GM12872 (cell line): ENCODE measurements around the gene NDST4.

Source experiments
- TF ChIP-seq, protein P1 (sequence below): IDR thresholded peaks from 3 replicates; pipeline ENCODE4 v1.5.1; 2011; ENCODE audit warnings: low read depth, mild to moderate bottlenecking, low read length, moderate library complexity; ENCODE audit not compliant: insufficient read depth

NDST4 gene

DNA sequence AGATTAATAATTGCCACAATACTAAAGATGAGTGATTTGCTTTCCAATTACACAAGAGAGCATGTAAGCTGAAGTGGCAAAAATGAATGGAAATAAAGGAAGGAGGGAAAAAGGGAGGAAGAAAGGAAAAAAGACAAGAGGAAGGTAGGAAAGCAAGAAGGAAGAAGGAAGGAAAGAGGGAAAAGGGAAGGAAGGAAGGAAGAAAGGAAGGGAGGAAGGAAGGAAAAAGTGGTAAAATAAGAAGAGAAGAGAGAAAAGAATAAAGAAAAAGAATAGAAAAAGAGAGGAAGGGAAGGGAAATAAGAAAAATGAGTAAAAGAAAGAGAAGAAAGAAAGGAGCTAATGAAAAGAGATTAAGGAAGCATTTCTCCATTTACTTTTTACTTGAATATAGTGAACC, 4.6 kb downstream of the NDST4 start:
- TF ChIP-seq, protein P1, sequence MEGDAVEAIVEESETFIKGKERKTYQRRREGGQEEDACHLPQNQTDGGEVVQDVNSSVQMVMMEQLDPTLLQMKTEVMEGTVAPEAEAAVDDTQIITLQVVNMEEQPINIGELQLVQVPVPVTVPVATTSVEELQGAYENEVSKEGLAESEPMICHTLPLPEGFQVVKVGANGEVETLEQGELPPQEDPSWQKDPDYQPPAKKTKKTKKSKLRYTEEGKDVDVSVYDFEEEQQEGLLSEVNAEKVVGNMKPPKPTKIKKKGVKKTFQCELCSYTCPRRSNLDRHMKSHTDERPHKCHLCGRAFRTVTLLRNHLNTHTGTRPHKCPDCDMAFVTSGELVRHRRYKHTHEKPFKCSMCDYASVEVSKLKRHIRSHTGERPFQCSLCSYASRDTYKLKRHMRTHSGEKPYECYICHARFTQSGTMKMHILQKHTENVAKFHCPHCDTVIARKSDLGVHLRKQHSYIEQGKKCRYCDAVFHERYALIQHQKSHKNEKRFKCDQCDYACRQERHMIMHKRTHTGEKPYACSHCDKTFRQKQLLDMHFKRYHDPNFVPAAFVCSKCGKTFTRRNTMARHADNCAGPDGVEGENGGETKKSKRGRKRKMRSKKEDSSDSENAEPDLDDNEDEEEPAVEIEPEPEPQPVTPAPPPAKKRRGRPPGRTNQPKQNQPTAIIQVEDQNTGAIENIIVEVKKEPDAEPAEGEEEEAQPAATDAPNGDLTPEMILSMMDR, result no peak

DNA sequence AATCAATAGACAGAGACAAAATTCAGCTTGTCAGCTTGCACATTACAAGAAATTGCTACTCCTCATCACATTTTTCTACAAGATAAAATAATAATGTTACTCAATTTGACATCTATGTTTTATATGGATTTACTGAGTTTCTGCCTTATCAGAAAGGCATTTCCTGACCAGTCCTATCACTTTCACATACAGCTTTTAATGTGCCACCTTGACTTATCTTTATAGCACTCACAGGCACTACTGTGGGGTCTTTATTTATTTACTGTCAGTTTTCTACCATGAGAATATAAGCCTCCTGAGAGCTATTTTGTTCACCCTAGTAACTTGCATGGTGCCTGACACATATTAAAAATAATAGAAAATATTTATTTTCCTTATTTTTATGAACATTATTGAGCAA, 6.0 kb downstream of the NDST4 start:
- TF ChIP-seq, protein P1, result no peak

DNA sequence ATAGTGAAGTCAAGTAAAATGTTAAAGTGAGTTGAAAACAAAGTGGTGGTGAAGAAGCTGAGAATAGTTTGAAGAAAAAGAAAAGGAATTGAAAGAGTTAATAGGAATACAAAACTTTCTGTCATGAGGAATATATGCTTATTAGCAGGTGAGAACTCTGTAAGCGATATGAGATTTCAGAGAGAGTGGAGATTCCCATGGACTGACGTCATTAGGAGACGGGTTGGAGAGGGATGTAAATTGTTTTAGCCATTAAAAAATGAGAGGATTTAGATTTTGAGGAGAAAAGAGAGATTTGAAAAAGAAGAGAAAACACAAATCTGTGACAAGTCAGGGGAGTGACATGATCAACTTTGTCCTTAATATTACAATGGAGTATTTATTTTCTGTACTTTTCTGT, 11.7 kb downstream of the NDST4 start:
- TF ChIP-seq, protein P1, result no peak

DNA sequence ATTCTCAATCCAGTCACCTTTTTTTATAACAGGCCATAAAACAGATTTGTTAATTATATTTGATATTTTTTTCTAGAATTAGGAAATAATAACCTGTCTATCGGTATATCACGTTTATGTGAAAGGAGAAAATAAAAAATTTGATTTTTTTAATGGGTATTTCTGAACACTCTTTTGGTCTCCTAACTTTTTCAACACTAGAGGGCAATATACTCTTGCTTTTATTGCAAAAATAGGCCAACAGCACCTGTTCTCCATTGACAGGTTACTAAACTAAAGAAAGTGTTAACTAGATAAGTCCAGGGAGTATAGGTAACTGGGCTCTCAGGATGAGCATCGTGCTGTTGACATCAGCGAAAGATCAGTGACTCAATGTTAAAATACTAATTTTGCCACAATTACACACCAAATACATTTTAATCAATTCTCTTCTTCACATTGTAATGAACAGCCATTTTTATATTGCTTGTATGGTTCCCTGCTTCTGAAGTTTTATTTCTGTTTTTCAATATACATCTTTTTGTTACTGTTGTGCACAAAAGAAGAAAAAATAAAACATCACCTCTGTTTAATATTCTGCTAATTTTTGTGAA, 22.8 kb downstream of the NDST4 start:
- TF ChIP-seq, protein P1, result peak; percentile 50; the same call in 2 of the 3 replicates

DNA sequence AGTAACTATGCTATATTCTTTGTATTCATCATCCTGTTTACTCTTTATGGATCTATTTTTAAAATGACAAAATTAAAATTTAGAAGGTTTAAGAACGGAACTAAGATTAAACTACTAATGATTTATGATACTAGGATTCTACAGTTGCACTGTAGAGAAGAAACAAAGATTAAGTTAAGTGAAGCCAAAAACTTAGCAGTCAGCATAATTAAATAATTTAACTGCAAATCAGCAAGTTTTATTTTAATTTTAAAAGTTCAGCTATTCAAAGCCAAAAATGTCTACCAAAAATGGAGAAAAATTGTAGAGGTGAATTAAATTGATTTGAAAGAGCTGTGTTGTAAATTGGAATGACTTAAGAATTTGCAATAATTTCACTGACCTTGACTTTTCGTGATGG, 30.8 kb downstream of the NDST4 start:
- TF ChIP-seq, protein P1, result no peak

DNA sequence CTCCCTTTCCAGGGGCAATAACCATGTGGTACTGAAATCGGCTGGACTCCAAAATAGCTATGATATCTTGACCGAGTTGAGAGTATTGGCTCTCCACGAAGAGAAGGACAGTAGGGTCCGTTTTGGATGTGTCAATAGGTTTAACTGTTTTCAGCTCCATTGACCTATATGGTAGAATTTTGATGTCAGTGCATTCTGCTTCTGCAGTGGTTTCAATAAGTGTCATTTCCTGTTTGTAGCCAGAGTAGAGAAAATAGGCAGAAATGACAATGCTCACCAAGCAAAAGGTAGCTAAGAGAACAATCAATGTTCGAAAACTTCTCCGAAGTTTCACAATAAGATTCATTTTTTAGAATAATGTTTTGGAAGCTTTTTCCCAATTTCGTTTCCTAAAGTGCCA, 36.7 kb downstream of the NDST4 start:
- TF ChIP-seq, protein P1, result no peak

DNA sequence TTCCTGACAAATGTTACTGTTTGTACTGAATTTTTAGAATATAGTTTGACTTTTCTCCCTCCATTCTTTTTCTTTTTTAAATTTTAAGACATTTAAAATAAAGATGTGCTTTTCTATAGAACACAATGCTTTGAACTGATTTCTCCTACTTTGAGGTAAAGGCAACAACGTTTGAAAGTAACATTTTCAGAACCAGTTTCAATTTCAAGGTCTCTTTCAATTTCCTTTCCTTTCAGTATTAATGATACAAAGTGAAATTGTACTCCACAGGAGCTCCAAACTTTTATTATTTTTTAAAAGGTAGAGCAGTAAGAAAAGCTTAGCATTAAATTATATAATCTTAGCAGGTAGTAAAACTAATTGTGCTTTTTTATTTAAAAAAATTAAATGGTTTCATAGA, 54.9 kb downstream of the NDST4 start:
- TF ChIP-seq, protein P1, result no peak
